GM19397 (cell line): ENCODE measurements around the gene BCL2L12.
A peak's percentile ranks its signal among the peaks of the same experiment; 100 is the strongest.
"Not testable (repeated sequence)": the region's sequence is repeated elsewhere in the genome, so short reads cannot be mapped to it uniquely, and the experiment has no call there.

ENCODE experiments used
- ATAC-seq: cut with Tn5 transposase; IDR thresholded peaks from one replicate; pipeline ENCODE4 v1.9.1; 2021; ENCODE audit warnings: mild to moderate bottlenecking, moderate library complexity; ENCODE audit not compliant: unreplicated experiment

Gene BCL2L12

DNA sequence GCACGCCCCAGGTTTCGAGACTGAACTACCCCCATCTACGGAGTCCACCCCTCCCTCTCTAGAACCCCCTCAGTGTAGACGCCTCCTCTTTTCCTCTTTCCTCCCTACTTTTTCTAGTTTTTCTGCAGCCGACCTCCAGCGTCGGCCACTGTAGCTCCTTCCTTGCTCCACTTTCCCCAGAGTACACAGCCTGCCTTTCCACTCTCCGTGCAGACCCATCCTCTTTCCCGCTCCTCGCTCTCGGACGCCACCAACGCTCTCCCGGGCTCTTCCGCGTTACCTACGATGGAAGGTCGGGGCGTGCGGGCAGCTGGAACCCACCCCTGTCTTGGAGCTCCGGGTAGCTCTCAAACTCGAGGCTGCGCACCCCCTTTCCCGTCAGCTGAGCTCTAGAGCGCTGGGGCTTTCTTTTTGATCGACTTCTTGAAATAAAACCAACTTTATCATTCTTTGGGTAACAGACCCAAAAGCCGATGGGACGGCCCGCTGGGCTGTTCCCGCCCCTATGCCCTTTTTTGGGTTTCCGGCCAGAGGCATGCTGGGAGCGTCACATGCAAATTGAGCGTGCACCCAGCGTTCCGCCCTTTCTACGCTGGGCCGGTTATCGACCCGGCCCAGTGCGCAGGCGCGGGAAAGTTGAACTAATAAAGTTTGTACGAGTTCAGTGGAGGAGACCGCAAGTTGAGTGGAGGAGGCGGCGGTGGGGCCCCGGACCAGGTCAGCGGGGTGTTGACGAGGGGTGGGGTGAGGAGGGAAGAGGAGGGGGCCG is at the start of gene BCL2L12, which contains the start of gene IRF3:
TSS of gene BCL2L12 (plus strand) at position 583 of the 769 bp plus-strand sequence. CDS start 760 bp downstream, outside the sequence.
TSS of gene IRF3 (minus strand) at position 507 of the 769 bp plus-strand sequence. CDS start 1,019 bp downstream, outside the sequence.
- ATAC-seq = peak; percentile 77

DNA sequence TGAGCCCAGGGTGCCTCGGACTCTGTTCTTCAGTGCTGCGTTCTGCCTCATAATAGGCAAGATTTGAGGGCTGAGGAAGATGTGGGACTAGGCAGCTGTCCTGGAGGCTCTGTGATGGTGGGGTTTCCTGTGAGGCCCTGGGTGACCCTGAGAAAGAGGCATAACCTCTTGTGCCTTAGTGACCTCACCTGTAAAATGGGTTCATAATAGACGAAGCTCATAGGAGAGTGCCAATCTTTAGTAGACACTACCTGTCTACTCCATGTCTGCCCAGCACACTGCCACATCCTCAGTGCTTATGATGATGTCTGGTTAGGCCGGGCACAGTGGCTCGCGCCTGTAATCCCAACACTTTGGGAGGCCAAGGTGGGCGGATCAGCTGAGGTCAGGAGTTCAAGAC is 49.2 kb upstream of the BCL2L12 start:
- no peak for ATAC-seq

GRCh38 chr19:49616945-49617344 is 48.8 kb upstream of the BCL2L12 start:
- ATAC-seq = no peak

- ATAC-seq = not testable (repeated sequence)
Observed at GRCh38 chr19:49617860-49618259, 47.9 kb upstream of the BCL2L12 start.

DNA sequence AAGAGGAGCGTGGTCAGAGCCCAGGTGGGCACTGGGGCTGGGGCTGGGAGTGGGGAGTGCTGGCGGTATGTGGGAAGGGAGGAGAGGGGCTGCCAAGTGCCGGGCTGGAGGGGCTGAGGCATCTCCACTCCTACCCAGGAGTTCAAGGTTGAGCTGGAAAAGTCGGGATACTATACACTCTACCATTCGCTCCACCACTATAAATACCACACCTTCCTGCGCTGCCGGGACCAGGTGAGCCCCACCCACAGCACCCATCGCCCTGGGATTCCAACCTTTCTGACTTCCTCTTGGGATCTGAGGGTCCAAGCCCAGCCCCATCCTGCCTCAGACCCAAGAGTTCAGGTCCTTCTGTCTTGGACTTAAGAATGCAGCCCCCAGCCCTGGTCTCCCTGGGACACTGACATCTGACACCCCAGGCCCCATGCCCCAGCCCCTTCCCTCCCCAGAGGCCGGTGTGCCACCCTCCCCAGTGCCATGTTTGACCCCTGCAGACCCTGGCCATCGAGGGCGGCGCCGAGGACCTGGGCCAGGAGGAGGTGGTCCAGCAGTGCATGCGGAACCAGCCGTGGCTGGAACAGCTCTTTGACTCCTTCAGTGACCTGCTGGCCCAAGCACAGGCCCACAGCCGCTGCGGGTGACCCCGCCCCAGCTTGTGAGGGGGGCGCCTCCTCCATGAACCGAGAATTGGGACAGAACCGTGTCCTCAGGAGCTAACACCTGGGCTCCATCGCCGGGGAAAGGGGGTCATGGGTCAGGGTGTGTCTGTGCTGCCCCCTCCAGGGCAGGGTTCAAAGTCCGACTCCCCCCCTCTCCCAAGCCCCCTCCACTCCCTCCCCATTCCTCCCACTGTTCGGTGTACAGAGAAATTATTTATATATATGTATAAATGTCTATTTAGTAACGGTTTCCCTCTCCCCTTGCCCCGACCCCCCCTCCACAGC is 40.5 kb upstream of the BCL2L12 start:
- ATAC-seq = no peak

DNA sequence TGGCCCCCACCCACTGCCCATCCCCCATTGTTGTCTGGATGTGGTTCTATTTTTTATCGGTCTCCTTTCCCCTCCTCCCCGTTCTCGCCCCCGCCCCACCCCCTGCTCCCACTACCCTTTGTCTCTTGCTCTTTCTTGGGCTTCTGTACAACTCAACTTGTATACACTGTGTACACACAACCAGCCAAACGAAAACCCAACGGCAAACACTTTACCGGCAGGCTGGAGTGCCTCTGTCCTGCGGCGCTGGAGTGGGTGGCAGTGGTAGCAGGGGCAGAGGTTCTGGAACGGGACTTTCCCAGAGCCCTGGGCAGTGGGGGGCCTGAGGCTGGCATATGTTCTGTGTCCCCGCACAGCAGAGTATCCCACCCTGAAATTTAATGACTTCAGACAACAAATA is 39.5 kb upstream of the BCL2L12 start:
- ATAC-seq = no peak

GRCh38 chr19:49629659-49630058 is 36.1 kb upstream of the BCL2L12 start:
- ATAC-seq = no peak

GRCh38 chr19:49631014-49631588 is 34.6 kb upstream of the BCL2L12 start:
- ATAC-seq = no peak

GRCh38 chr19:49631610-49632192 is 34.0 kb upstream of the BCL2L12 start:
- ATAC-seq = no peak

- ATAC-seq = no peak
Observed at GRCh38 chr19:49632576-49632975, 33.2 kb upstream of the BCL2L12 start.

DNA sequence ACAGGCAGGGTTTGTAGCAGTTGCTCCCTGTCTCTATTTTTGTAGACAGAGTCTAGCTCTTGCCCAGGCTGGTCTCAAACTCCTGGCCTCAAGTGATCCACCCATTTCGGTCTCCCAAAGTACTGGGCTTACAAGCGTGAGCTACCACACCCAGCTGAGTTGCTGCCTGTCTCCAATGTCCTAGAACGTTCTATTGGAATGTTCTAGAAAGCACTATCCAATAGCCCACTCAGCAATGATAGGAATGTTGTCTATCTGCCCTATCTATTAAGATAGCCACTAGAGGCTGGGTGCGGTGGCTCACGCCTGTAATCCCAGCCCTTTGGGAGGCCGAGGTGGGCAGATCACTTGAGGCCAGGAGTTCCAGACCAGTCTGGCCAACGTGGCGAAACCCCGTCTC is 32.5 kb upstream of the BCL2L12 start:
- ATAC-seq = not testable (repeated sequence)

- no peak for ATAC-seq
Observed at GRCh38 chr19:49635530-49636232, 30.1 kb upstream of the BCL2L12 start.

DNA sequence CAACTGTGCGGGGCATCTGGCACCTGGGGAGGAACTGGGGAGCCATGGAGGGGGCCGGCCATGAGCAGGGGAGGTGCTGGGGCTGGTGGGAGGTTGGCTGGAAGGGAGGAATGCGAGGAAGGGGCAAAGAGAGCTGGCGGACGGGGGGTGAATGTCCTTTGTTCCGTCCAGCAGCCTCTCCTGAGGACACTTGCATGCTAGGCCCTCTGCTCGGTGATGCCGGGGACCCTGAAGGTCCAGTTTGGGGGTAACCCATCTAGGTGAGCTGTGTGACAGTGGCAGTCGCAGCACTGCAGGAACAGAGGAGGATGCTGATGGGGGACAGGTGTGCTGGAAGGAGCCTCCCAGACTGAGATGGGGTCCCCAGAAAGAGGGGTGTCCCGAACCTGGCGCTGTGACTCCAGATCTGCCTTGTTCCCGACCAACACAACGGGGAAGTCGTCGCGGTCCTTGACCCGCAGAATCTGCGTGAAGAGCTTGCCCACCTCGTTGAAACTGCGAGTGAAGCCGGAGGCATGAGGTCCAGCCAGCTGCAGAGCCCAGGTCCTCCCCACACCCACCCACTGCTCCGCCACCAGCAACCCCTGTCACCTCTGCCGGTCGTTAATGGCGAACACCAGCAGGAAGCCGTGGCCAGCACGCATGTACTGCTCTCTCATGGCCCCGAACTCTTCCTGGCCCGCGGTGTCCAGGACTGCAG is 29.4 kb upstream of the BCL2L12 start:
- no peak for ATAC-seq

GRCh38 chr19:49637821-49638738 is 27.7 kb upstream of the BCL2L12 start:
- no peak for ATAC-seq

DNA sequence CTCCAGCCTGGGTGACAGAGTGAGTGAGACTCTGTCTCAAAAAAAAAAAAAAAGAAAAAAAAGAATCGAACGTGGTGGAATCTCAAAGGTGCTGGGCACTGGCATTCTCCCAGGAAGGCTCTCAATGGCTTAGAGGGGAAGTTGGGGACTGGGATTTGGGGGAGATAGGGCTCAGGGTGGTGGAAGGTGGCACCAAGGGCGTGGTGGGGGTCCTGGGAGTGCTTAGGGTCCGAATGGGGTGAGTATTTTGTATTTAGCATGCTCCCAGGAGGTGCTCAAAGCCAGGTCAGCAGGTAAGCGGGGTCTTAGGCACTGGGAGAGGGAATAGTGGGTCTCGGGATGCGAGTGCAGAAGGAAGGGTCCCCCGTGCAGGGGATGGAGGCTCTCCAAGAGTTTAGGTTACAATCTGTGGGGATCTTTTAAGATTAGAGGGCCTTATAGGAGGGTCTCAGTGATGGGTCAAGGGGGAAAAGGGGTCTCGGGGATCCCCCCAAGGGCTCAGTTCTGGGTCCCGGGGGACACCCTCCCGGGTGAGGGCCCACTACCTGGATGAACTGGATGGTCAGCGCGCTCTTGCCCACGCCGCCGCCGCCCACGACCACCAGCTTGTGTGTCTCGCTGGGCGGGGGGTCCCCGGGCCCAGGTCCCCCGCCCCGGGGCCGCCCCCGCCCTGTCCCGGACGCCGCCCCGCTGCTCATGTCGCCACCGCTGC is 26.2 kb upstream of the BCL2L12 start:
- ATAC-seq = no peak

- ATAC-seq = peak; percentile 48
Observed at GRCh38 chr19:49640113-49640898, 25.4 kb upstream of the BCL2L12 start, which contains the start of gene RRAS. TSS of gene RRAS (minus strand) at chr19:49640143. CDS start at chr19:49640098, 45 bp downstream.
